HG03066 (cell line): ENCODE measurements around the gene CENPQ.
A peak's percentile ranks its signal among the peaks of the same experiment; 100 is the strongest.
"Not testable (repeated sequence)": the region's sequence is repeated elsewhere in the genome, so short reads cannot be mapped to it uniquely, and the experiment has no call there.

Experiments used
- ATAC-seq: cut with Tn5 transposase; IDR thresholded peaks from one replicate; pipeline ENCODE4 v1.9.1; 2021; ENCODE audit warnings: low read depth; ENCODE audit not compliant: unreplicated experiment

Gene CENPQ

GRCh38 chr6:49462927-49463611 lies at the start of gene CENPQ, which contains the start of gene MMUT:
TSS of gene CENPQ (plus strand) at chr6:49463370. CDS start at chr6:49470177, 6,807 bp downstream.
TSS of gene MMUT (minus strand) at chr6:49463253. CDS start at chr6:49459466, 3,787 bp downstream.
- peak; percentile 99 for ATAC-seq

GRCh38 chr6:49415358-49415757 lies 47.8 kb upstream of the CENPQ start:
- ATAC-seq = no peak

GRCh38 chr6:49416195-49416594 lies 47.0 kb upstream of the CENPQ start:
- ATAC-seq = no peak

- ATAC-seq = no peak
These were observed 39.4 kb upstream of the CENPQ start for GRCh38 chr6:49423817-49424216.

- ATAC-seq = no peak
These were observed 33.0 kb upstream of the CENPQ start for GRCh38 chr6:49430187-49430586.

- ATAC-seq = no peak
These were observed 32.3 kb upstream of the CENPQ start for GRCh38 chr6:49430866-49431265.

- ATAC-seq = no peak
These were observed 9.9 kb upstream of the CENPQ start for GRCh38 chr6:49453221-49453620.

- ATAC-seq = peak; percentile 72
These were observed 8.1 kb upstream of the CENPQ start for GRCh38 chr6:49454787-49455709.

- ATAC-seq = no peak
These were observed 5.4 kb upstream of the CENPQ start for GRCh38 chr6:49457771-49458170.

GRCh38 chr6:49462071-49462470 lies 1.1 kb upstream of the CENPQ start:
- no peak for ATAC-seq

- ATAC-seq = peak; percentile 8
These were observed 607 bp upstream of the CENPQ start for GRCh38 chr6:49462599-49462926.

- ATAC-seq = no peak
These were observed 420 bp downstream of the CENPQ start for GRCh38 chr6:49463612-49463967.

GRCh38 chr6:49464691-49465090 lies 1.5 kb downstream of the CENPQ start:
- no peak for ATAC-seq

- ATAC-seq = no peak
These were observed 4.9 kb downstream of the CENPQ start for GRCh38 chr6:49468042-49468441.

- not testable (repeated sequence) for ATAC-seq
These were observed 13.4 kb downstream of the CENPQ start for GRCh38 chr6:49476564-49476963.

- ATAC-seq = no peak
These were observed 16.3 kb downstream of the CENPQ start for GRCh38 chr6:49479308-49479970.

- ATAC-seq = not testable (repeated sequence)
These were observed 18.7 kb downstream of the CENPQ start for GRCh38 chr6:49481846-49482245.

- ATAC-seq = not testable (repeated sequence)
These were observed 20.2 kb downstream of the CENPQ start for GRCh38 chr6:49483380-49483779.

- no peak for ATAC-seq
These were observed 27.5 kb downstream of the CENPQ start for GRCh38 chr6:49490633-49491032.

- ATAC-seq = no peak
These were observed 34.1 kb downstream of the CENPQ start for GRCh38 chr6:49497304-49497703.

GRCh38 chr6:49499126-49499525 lies 36.0 kb downstream of the CENPQ start:
- ATAC-seq = no peak
